ENCODE measurements around the gene ACD. TPM values are rescaled to one million over a fixed set of nuclear protein-coding genes. Genes with fewer than 3 reads are reported as not detected.

Gene ACD
- total RNA-seq, 1 experiment from 2014 or later = 44.9 TPM

GRCh38 chr16:67668495-67669157 lies 8.6 kb upstream of the ACD start:
- H3K36me3 ChIP-seq (replicated peaks; ENCODE audit: control insufficient read depth, insufficient read depth, low read length) = no peaks in the 10 kb centered on the region
- no peak for DNase-seq

GRCh38 chr16:67667817-67668494 lies 7.9 kb upstream of the ACD start:
- DNase-seq = peak; percentile 96
- H3K36me3 ChIP-seq (replicated peaks; ENCODE audit: control insufficient read depth, insufficient read depth, low read length) = no peaks in the 10 kb centered on the region
- peaks cover 12% of the 10 kb centered on the region; the same call in 1 of the 2 replicates for H3K27me3 ChIP-seq (ENCODE audit: control insufficient read depth, insufficient read depth, low read length)
- H3K4me3 ChIP-seq (ENCODE audit: insufficient read depth, low read depth, low read length) = no peak overlapping the region

More at GRCh38 chr16:67668495-67669157, 8.6 kb upstream of the ACD start:
- peaks cover 12% of the 10 kb centered on the region; the same call in 1 of the 2 replicates for H3K27me3 ChIP-seq (ENCODE audit: control insufficient read depth, insufficient read depth, low read length)
- no peak overlapping the region for H3K4me3 ChIP-seq (ENCODE audit: insufficient read depth, low read depth, low read length)

GRCh38 chr16:67667453-67667816 lies 7.4 kb upstream of the ACD start:
- Histone ChIP-seq H3K27me3 (ENCODE audit: control insufficient read depth, insufficient read depth, low read length) (peaks cover 12% of the 10 kb centered on the region; the same call in 1 of the 2 replicates), H3K36me3 (replicated peaks; ENCODE audit: control insufficient read depth, insufficient read depth, low read length) (no peaks in the 10 kb centered on the region), H3K4me3 (ENCODE audit: insufficient read depth, low read depth, low read length) (peak overlapping the region; percentile 60)

GRCh38 chr16:67666559-67667452 lies 6.7 kb upstream of the ACD start, which contains the start of the genes C16orf86 and ENKD1:
TSS of gene C16orf86 (plus strand) at chr16:67666814. CDS start at chr16:67666971, 157 bp downstream.
TSS of gene ENKD1 (minus strand) at chr16:67666750. CDS start at chr16:67666442, 308 bp downstream.
- H3K36me3 ChIP-seq (replicated peaks; ENCODE audit: control insufficient read depth, insufficient read depth, low read length) = no peaks in the 10 kb centered on the region

More at GRCh38 chr16:67667453-67667816, 7.4 kb upstream of the ACD start:
- DNase-seq = peak; percentile 72

GRCh38 chr16:67666032-67666551 lies 6.0 kb upstream of the ACD start:
- H3K36me3 ChIP-seq (replicated peaks; ENCODE audit: control insufficient read depth, insufficient read depth, low read length) = no peaks in the 10 kb centered on the region
- peak overlapping the region; percentile 60 for H3K4me3 ChIP-seq (ENCODE audit: insufficient read depth, low read depth, low read length)
- H3K27me3 ChIP-seq (ENCODE audit: control insufficient read depth, insufficient read depth, low read length) = peaks cover 20% of the 10 kb centered on the region; the same call in 1 of the 2 replicates
- peak; percentile 95 for DNase-seq

More at GRCh38 chr16:67666559-67667452, 6.7 kb upstream of the ACD start, which contains the start of the genes C16orf86 and ENKD1:
- Histone ChIP-seq H3K27me3 (ENCODE audit: control insufficient read depth, insufficient read depth, low read length) (peaks cover 15% of the 10 kb centered on the region; the same call in 1 of the 2 replicates), H3K4me3 (ENCODE audit: insufficient read depth, low read depth, low read length) (peak within 1 kb of the TSS; percentile 60)
- peak; percentile 99 for DNase-seq

GRCh38 chr16:67665598-67665997 lies 5.5 kb upstream of the ACD start:
- H3K4me3 ChIP-seq (ENCODE audit: insufficient read depth, low read depth, low read length) = peak overlapping the region; percentile 60
- no peaks in the 10 kb centered on the region for H3K36me3 ChIP-seq (replicated peaks; ENCODE audit: control insufficient read depth, insufficient read depth, low read length)
- DNase-seq = no peak
- peaks cover 20% of the 10 kb centered on the region; the same call in 1 of the 2 replicates for H3K27me3 ChIP-seq (ENCODE audit: control insufficient read depth, insufficient read depth, low read length)

- no peaks in the 10 kb centered on the region for H3K36me3 ChIP-seq (replicated peaks; ENCODE audit: control insufficient read depth, insufficient read depth, low read length)
Observed at GRCh38 chr16:67664871-67665270, 4.8 kb upstream of the ACD start.

GRCh38 chr16:67664258-67664657 lies 4.2 kb upstream of the ACD start:
- peak; percentile 31 for DNase-seq
- Histone ChIP-seq H3K36me3 (replicated peaks; ENCODE audit: control insufficient read depth, insufficient read depth, low read length) (no peaks in the 10 kb centered on the region), H3K4me3 (ENCODE audit: insufficient read depth, low read depth, low read length) (no peak overlapping the region), H3K27me3 (ENCODE audit: control insufficient read depth, insufficient read depth, low read length) (peaks cover 24% of the 10 kb centered on the region; the same call in 1 of the 2 replicates)

More at GRCh38 chr16:67664871-67665270, 4.8 kb upstream of the ACD start:
- Histone ChIP-seq H3K4me3 (ENCODE audit: insufficient read depth, low read depth, low read length) (no peak overlapping the region), H3K27me3 (ENCODE audit: control insufficient read depth, insufficient read depth, low read length) (peaks cover 20% of the 10 kb centered on the region; the same call in 1 of the 2 replicates)
- DNase-seq = no peak

- Histone ChIP-seq H3K36me3 (replicated peaks; ENCODE audit: control insufficient read depth, insufficient read depth, low read length) (no peaks in the 10 kb centered on the region), H3K4me3 (ENCODE audit: insufficient read depth, low read depth, low read length) (no peak overlapping the region), H3K27me3 (ENCODE audit: control insufficient read depth, insufficient read depth, low read length) (peaks cover 27% of the 10 kb centered on the region; the same call in 1 of the 2 replicates)
- no peak for DNase-seq
Observed at GRCh38 chr16:67663877-67664222, 3.8 kb upstream of the ACD start.

- no peaks in the 10 kb centered on the region; the same call in 1 of the 2 replicates for H3K36me3 ChIP-seq (replicated peaks; ENCODE audit: control insufficient read depth, insufficient read depth, low read length)
- peak; percentile 91 for DNase-seq
- H3K27me3 ChIP-seq (ENCODE audit: control insufficient read depth, insufficient read depth, low read length) = peaks cover 27% of the 10 kb centered on the region; the same call in 1 of the 2 replicates
- no peak overlapping the region for H3K4me3 ChIP-seq (ENCODE audit: insufficient read depth, low read depth, low read length)
Observed at GRCh38 chr16:67663151-67663876, 3.3 kb upstream of the ACD start.

GRCh38 chr16:67662653-67663010 lies 2.6 kb upstream of the ACD start:
- H3K36me3 ChIP-seq (replicated peaks; ENCODE audit: control insufficient read depth, insufficient read depth, low read length) = peaks cover 1% of the 10 kb centered on the region
- H3K4me3 ChIP-seq (ENCODE audit: insufficient read depth, low read depth, low read length) = no peak overlapping the region
- no peak for DNase-seq

GRCh38 chr16:67661886-67662652 lies 2.0 kb upstream of the ACD start:
- peak; percentile 56 for DNase-seq
- Histone ChIP-seq H3K36me3 (replicated peaks; ENCODE audit: control insufficient read depth, insufficient read depth, low read length) (peaks cover 2% of the 10 kb centered on the region), H3K27me3 (ENCODE audit: control insufficient read depth, insufficient read depth, low read length) (peaks cover 23% of the 10 kb centered on the region; the same call in 1 of the 2 replicates), H3K4me3 (ENCODE audit: insufficient read depth, low read depth, low read length) (no peak overlapping the region)

More at GRCh38 chr16:67662653-67663010, 2.6 kb upstream of the ACD start:
- peaks cover 27% of the 10 kb centered on the region; the same call in 1 of the 2 replicates for H3K27me3 ChIP-seq (ENCODE audit: control insufficient read depth, insufficient read depth, low read length)

All from H7 (cell line).